Neutrophil (primary cell): ENCODE results near the gene KCNT1.

ENCODE experiments used
- H3K27ac ChIP-seq: fragments of 200-600 bp; sonication (generic); 2 replicates; pipeline ENCODE4 v1.5.1; 2016; ENCODE audit warnings: mild to moderate bottlenecking, moderate library complexity
- H3K27me3 ChIP-seq: fragments of 200-600 bp; sonication (generic); 2 replicates; pipeline ENCODE4 v1.6.0; 2016; ENCODE audit warnings: mild to moderate bottlenecking
- H3K36me3 ChIP-seq: fragments of 200-600 bp; sonication (generic); 2 replicates; pipeline ENCODE4 v1.5.1; 2017
- H3K4me1 ChIP-seq, 2 experiments: fragments of 200-600 bp in 1 of 2; sonication (generic) in 1 of 2; 1 replicate in 1 of 2; 2 replicates in 1 of 2; pipeline versions ENCODE4 v1.5.1 to v1.6.1; 2013 to 2016; ENCODE audit warnings: low read depth in 1 of 2, low read length in 1 of 2, mild to moderate bottlenecking in 1 of 2, moderate library complexity in 1 of 2; ENCODE audit not compliant: control insufficient read depth in 1 of 2, insufficient read depth in 1 of 2
- H3K4me3 ChIP-seq, 2 experiments: fragments of 200-600 bp in 1 of 2; sonication (generic) in 1 of 2; 1 replicate in 1 of 2; 2 replicates in 1 of 2; pipeline ENCODE4 v1.5.1; 2013 to 2016; ENCODE audit warnings: low read depth in 1 of 2, low read length in 1 of 2, mild to moderate bottlenecking in 1 of 2, moderate library complexity in 1 of 2
- H3K9me3 ChIP-seq: fragments of 200-600 bp; sonication (generic); 2 replicates; pipeline ENCODE4 v1.5.1; 2016
- TF ChIP-seq, protein P1 (sequence below): fragments of 200-600 bp; sonication (generic); IDR thresholded peaks from 2 replicates; pipeline ENCODE4 v1.5.1; 2016; ENCODE audit warnings: antibody characterized with exemption

Gene KCNT1

DNA sequence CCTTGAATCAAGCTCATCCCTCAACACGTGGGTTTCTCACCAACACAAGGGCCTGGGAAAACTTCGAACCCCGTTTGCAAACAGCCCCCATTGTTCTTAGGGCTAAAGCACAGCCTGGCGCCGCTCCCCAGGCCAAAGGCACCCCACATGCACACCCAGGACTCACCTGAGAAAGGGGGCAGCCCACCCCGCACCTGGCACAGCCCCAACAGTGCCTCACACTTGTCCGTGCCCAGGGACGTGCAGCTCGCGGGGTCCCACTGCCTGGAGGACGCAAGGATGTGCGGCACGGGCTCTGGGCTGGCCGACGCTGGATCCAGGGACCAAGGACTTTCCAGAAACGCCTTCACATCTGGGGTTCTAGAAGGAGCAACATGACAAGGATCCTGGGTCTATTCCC, 5.5 kb upstream of the KCNT1 start:
- Histone ChIP-seq H3K4me3 (no peak overlapping the region), H3K36me3 (no peaks in the 10 kb centered on the region), H3K4me1 (no peaks in the 10 kb centered on the region), H3K27ac (no peak overlapping the region), H3K9me3 (no peaks in the 10 kb centered on the region), H3K27me3 (peaks cover 11% of the 10 kb centered on the region)
- TF ChIP-seq, protein P1, sequence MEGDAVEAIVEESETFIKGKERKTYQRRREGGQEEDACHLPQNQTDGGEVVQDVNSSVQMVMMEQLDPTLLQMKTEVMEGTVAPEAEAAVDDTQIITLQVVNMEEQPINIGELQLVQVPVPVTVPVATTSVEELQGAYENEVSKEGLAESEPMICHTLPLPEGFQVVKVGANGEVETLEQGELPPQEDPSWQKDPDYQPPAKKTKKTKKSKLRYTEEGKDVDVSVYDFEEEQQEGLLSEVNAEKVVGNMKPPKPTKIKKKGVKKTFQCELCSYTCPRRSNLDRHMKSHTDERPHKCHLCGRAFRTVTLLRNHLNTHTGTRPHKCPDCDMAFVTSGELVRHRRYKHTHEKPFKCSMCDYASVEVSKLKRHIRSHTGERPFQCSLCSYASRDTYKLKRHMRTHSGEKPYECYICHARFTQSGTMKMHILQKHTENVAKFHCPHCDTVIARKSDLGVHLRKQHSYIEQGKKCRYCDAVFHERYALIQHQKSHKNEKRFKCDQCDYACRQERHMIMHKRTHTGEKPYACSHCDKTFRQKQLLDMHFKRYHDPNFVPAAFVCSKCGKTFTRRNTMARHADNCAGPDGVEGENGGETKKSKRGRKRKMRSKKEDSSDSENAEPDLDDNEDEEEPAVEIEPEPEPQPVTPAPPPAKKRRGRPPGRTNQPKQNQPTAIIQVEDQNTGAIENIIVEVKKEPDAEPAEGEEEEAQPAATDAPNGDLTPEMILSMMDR = no peak

DNA sequence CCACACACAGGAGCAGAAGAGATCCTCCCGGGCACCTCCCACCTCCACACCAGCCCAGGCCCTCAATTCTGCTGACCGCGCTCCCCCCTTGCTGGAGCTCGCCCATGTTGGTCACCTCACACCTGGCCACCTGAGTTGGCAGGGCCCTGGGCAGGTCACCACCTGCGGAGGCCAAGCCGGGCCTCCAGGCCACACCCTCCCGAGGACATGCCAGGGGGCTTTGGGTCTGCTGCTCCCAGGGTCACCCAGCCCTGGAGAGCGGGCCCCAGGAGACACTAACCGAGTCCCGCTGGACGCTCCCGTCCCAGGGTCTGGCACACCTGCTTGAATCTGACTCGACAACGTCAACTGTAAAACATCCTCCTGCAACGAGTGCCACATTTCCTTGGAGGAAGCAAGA, 4.8 kb upstream of the KCNT1 start:
- Histone ChIP-seq H3K27me3 (peaks cover 19% of the 10 kb centered on the region), H3K36me3 (no peaks in the 10 kb centered on the region), H3K4me3 (no peak overlapping the region), H3K27ac (no peak overlapping the region), H3K4me1 (no peaks in the 10 kb centered on the region), H3K9me3 (no peaks in the 10 kb centered on the region)
- TF ChIP-seq, protein P1 = no peak

DNA sequence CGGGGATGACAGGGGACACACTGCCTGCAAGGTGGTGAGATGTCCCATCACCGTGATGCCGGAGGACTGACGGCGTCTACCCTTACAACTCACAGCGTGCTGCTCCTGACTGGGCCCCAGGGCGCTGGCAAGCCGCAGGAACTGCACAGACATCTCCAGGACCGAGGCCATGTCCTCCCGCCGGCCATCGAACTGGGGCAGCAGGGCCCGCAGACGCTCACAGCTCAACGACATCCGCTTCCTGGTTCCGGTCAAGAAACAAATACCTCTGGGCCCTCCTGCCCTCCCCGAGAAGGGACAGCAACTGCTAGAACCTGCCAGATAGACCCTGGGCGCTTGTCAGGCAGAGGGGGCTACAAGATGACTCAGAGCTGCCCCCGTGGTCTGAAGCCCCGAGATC, 3.7 kb upstream of the KCNT1 start:
- Histone ChIP-seq H3K9me3 (no peaks in the 10 kb centered on the region), H3K27ac (no peak overlapping the region), H3K27me3 (peaks cover 29% of the 10 kb centered on the region), H3K4me3 (no peak overlapping the region), H3K4me1 (no peaks in the 10 kb centered on the region), H3K36me3 (no peaks in the 10 kb centered on the region)
- TF ChIP-seq, protein P1 = no peak

DNA sequence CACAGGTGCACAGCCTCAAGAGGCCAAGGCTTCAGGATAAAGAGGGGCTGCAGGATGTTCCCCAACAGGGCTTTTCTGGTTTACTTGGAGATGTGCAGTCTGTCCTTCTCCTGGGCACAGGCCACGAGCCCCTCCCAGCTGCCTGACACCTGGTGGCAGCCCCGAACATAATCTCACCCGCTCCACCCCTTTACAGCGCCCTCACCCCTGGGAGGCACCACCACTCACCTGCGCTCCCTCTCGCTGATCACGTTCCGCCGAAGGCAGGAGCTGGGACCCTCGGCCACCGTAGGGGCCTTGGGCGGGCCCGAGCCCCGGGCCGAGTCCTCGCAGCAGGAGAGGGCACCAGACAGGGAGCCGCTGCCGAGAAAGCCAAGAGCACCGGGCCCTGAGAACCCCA, 3.2 kb upstream of the KCNT1 start:
- Histone ChIP-seq H3K9me3 (no peaks in the 10 kb centered on the region), H3K27ac (no peak overlapping the region), H3K27me3 (peaks cover 34% of the 10 kb centered on the region), H3K36me3 (no peaks in the 10 kb centered on the region), H3K4me1 (no peaks in the 10 kb centered on the region), H3K4me3 (no peak overlapping the region)
- TF ChIP-seq, protein P1 = no peak

DNA sequence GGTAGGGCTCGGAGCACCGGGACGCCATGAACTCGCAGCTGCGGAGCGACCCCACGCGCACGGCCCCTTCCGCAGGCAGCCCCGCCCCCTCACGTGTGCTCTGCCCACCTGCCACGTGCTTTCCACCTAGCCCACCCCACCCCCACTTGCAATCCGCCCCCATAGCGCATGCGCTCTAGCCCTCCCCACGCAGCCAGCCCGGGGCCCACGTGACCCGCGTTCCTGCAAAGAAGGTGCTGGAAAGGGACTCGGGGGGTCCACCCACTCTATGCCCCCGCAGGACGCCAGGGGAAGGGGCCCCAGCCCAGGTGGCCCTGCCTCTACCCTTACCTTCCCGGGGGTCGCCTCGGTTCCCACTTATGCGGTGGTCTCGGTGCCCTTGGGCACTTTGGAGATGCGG, 2.5 kb upstream of the KCNT1 start, which contains the start of gene SOHLH1:
Gene SOHLH1 (minus strand): TSS at position 42 of the 400 bp plus-strand sequence. CDS start 14 bp downstream, at position 28.
- no peak within 1 kb of the TSS for H3K4me3 ChIP-seq

More for the DNA sequence above, 2.5 kb upstream of the KCNT1 start, which contains the start of gene SOHLH1:
- H3K36me3 ChIP-seq = no peaks in the 10 kb centered on the region
- H3K27ac ChIP-seq = no peak within 1 kb of the TSS
- no peaks in the 10 kb centered on the region for H3K9me3 ChIP-seq
- no peaks in the 10 kb centered on the region for H3K4me1 ChIP-seq
- peaks cover 39% of the 10 kb centered on the region for H3K27me3 ChIP-seq
- TF ChIP-seq, protein P1 = no peak
